Measurements from ENCODE around the gene ACOX3. TPM values are rescaled to one million over a fixed set of nuclear protein-coding genes. Genes with fewer than 3 reads are reported as not detected.

The ACOX3 gene
- total and polyA plus RNA-seq, 2 of the 8 experiments (the other 6 are each of a cell fraction or from before 2014, with no cell fraction given) = 2.5 to 9.9 TPM

- TF ChIP-seq ZNF274 (IDR thresholded peaks at IDR 0.05; ENCODE audit: borderline replicate concordance, extremely low read depth, low read length) (no peak), SAP30 (IDR thresholded peaks at IDR 0.05; ENCODE audit: insufficient read depth, insufficient replicate concordance, low read length) (no peak), ATF2 (IDR thresholded peaks at IDR 0.05; ENCODE audit: low read length) (no peak), SRF (IDR thresholded peaks at IDR 0.05; ENCODE audit: low read depth, low read length) (no peak), CHD7 (IDR thresholded peaks at IDR 0.05; ENCODE audit: insufficient replicate concordance, low read length) (no peak), POU5F1 (IDR thresholded peaks at IDR 0.05; ENCODE audit: low read depth, low read length) (no peak), EGR1 (IDR thresholded peaks at IDR 0.05; ENCODE audit: borderline replicate concordance, low read depth, low read length) (no peak)
Observed at GRCh38 chr4:8322794-8323704, 117.5 kb downstream of the ACOX3 start (continued).
